ENCODE measurements around the gene MOSPD2. TPM values are rescaled to one million over a fixed set of nuclear protein-coding genes. Genes with fewer than 3 reads are reported as not detected.

Gene MOSPD2
- total and polyA plus RNA-seq, 8 donors, result 16.6 to 29.7 (median 22.6) TPM

GRCh38 chrX:14915596-14915995, 42.4 kb downstream of the MOSPD2 start:
- ATAC-seq (no peak), DNase-seq (no peak)

GRCh38 chrX:14916017-14916674, 42.9 kb downstream of the MOSPD2 start:
- no peaks in the 10 kb centered on the region for H3K27me3 ChIP-seq
- no peaks in the 10 kb centered on the region for H3K9me3 ChIP-seq
- no peak for TF ChIP-seq CTCF (IDR thresholded peaks at IDR 0.05)
- H3K27ac ChIP-seq, result no peak overlapping the region
- H3K4me3 ChIP-seq, result no peak overlapping the region
- intact Hi-C loops (cut with DNase I), result no loop called here
- no peaks in the 10 kb centered on the region for H3K4me1 ChIP-seq
- peaks cover 0 to 57% of the 10 kb centered on the region in 2 donors for H3K36me3 ChIP-seq
- ATAC-seq, result no peak
- no peak for DNase-seq

More at GRCh38 chrX:14915596-14915995, 42.4 kb downstream of the MOSPD2 start:
- no peaks in the 10 kb centered on the region for H3K9me3 ChIP-seq
- H3K27me3 ChIP-seq, result no peaks in the 10 kb centered on the region
- no peak overlapping the region for H3K27ac ChIP-seq
- H3K36me3 ChIP-seq, result peaks cover 0 to 57% of the 10 kb centered on the region in 2 donors
- intact Hi-C loops (cut with DNase I), result no loop called here
- no peak for TF ChIP-seq CTCF (IDR thresholded peaks at IDR 0.05)
- H3K4me3 ChIP-seq, result no peak overlapping the region
- H3K4me1 ChIP-seq, result no peaks in the 10 kb centered on the region

- intact Hi-C loops (cut with DNase I), result no loop called here
- no peaks in the 10 kb centered on the region for H3K27me3 ChIP-seq
- H3K4me1 ChIP-seq, result no peaks in the 10 kb centered on the region
- DNase-seq (no peak), ATAC-seq (no peak)
- H3K27ac ChIP-seq, result no peak overlapping the region
- no peak for TF ChIP-seq CTCF (IDR thresholded peaks at IDR 0.05)
- H3K9me3 ChIP-seq, result no peaks in the 10 kb centered on the region
- peaks cover 0 to 47% of the 10 kb centered on the region in 2 donors for H3K36me3 ChIP-seq
- no peak overlapping the region for H3K4me3 ChIP-seq
Observed at GRCh38 chrX:14919407-14919806, 46.2 kb downstream of the MOSPD2 start.

GRCh38 chrX:14920196-14920595, 47.0 kb downstream of the MOSPD2 start:
- H3K27ac ChIP-seq, result no peak overlapping the region
- H3K9me3 ChIP-seq, result no peaks in the 10 kb centered on the region
- no peaks in the 10 kb centered on the region for H3K4me1 ChIP-seq
- no peak for TF ChIP-seq CTCF (IDR thresholded peaks at IDR 0.05)
- peaks cover 0 to 47% of the 10 kb centered on the region in 2 donors for H3K36me3 ChIP-seq
- ATAC-seq (no peak), DNase-seq (no peak)
- intact Hi-C loops (cut with DNase I), result no loop called here
- H3K27me3 ChIP-seq, result no peaks in the 10 kb centered on the region
- no peak overlapping the region for H3K4me3 ChIP-seq

- no peaks in the 10 kb centered on the region for H3K27me3 ChIP-seq
- H3K36me3 ChIP-seq, result peaks cover 0 to 26% of the 10 kb centered on the region in 2 donors
- no peak overlapping the region for H3K4me3 ChIP-seq
- intact Hi-C loops (cut with DNase I), result no loop called here
- no peaks in the 10 kb centered on the region for H3K4me1 ChIP-seq
- no peak for DNase-seq
- H3K9me3 ChIP-seq, result no peaks in the 10 kb centered on the region
- TF ChIP-seq CTCF (IDR thresholded peaks at IDR 0.05), result no peak
- ATAC-seq, result no peak
- H3K27ac ChIP-seq, result no peak overlapping the region
Observed at GRCh38 chrX:14922437-14922836, 49.2 kb downstream of the MOSPD2 start.

Measured in left lung (tissue), 10 donors.